GM12873 (cell line): Measurements from ENCODE around the gene RASSF4.

ENCODE experiments used
- CTCF ChIP-seq: IDR thresholded peaks from 2 replicates; pipeline ENCODE4 v1.5.1; 2012; ENCODE audit warnings: low read depth, mild to moderate bottlenecking, moderate library complexity, low read length, control low read depth; ENCODE audit not compliant: insufficient read depth; ENCODE audit errors: missing control alignments

Gene RASSF4

GRCh38 chr10:44992732-44993225 lies 33.2 kb downstream of the RASSF4 start:
- no peak for TF ChIP-seq CTCF

- TF ChIP-seq CTCF: no peak
Observed at GRCh38 chr10:44993226-44993921, 33.8 kb downstream of the RASSF4 start.

GRCh38 chr10:44993922-44994751 lies 34.5 kb downstream of the RASSF4 start:
- TF ChIP-seq CTCF: no peak

- TF ChIP-seq CTCF: no peak
Observed at GRCh38 chr10:44994752-44995530, 35.3 kb downstream of the RASSF4 start.

- no peak for TF ChIP-seq CTCF
Observed at GRCh38 chr10:44995581-44995913, 35.9 kb downstream of the RASSF4 start.

GRCh38 chr10:44995914-44996669 lies 36.5 kb downstream of the RASSF4 start:
- TF ChIP-seq CTCF: no peak
